ENCODE results near the gene RPL10A.

RPL10A gene

DNA sequence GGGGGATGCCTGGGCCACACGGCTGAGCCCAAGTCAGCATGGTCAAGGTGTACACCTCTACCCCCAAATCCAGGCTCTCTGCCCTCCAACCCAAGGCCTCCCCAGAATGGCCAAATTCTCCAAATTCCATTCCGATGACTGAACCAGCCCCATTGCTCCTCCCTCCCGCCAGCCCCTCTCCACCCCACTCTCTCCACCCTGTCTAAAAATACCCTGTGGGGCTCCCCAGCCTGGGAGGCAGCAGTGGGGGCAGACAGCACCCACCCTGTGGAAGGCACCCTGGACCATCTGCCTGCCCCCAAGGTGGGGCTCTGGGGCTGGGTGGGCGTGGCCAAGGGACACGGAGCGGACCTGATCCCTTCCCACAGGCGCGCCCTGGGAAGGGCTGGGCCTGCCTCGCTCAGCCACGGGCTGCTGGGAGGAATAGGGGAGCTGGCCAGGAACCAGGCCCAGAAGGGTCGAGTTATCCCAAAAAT is 17.2 kb downstream of the RPL10A start:
- no peak overlapping the region for H3K4me3 ChIP-seq (replicated peaks in 1 of 2; ENCODE audit: low read depth in 2 of 2, low read length in 2 of 2)
- TF ChIP-seq, protein P1, sequence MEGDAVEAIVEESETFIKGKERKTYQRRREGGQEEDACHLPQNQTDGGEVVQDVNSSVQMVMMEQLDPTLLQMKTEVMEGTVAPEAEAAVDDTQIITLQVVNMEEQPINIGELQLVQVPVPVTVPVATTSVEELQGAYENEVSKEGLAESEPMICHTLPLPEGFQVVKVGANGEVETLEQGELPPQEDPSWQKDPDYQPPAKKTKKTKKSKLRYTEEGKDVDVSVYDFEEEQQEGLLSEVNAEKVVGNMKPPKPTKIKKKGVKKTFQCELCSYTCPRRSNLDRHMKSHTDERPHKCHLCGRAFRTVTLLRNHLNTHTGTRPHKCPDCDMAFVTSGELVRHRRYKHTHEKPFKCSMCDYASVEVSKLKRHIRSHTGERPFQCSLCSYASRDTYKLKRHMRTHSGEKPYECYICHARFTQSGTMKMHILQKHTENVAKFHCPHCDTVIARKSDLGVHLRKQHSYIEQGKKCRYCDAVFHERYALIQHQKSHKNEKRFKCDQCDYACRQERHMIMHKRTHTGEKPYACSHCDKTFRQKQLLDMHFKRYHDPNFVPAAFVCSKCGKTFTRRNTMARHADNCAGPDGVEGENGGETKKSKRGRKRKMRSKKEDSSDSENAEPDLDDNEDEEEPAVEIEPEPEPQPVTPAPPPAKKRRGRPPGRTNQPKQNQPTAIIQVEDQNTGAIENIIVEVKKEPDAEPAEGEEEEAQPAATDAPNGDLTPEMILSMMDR (IDR thresholded peaks at IDR 0.05; ENCODE audit: low read depth, low read length) = no peak
- peak; percentile 60 to 75 for DNase-seq (ENCODE audit: low read depth in 2 of 2)

DNA sequence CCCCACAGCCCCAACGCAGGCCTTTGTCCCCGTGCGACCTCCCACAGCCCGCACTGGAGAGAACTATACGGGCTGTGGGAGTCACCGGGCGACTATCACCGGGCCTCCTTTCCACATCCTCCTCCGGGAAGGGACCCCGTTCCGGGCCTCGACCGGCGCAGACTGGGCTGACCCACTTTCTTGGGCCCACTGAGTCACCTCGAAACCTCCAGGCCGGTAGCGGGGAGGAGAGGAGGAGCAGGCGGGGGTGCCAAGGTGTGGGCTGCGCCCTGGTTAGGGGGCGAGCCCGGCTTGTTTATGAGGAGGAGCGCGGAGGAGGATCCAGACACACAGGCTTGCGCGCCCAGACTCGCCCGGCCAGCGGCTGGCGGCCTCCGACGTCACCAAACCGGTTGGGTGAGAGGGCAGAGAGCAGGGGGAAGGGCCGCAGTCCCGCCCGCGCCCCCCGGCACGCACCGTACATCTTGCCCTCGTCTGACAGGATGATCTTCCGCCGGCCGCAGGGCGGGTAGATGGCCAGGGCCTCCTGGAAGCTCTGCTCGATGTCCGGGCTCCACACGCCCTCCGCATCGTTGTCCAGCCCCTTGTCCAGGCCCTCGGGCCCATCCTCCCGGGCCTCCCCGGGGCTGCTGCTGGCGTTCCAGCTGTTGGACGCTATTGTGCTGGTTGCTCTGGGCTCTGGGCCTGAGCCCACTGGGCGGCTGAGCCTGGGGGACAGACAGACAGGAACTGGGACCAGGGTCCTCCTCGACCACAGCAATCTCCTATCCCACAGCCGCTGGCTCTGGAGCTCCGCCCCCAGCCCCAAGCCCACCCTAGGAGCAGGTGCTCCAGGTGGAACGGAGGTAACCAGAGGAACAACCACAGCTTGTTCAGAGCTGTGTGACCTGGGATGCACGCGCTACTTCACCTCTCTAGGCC is 18.1 kb downstream of the RPL10A start:
- H3K4me3 ChIP-seq (replicated peaks in 1 of 2; ENCODE audit: low read depth in 2 of 2, low read length in 2 of 2) = no peak overlapping the region
- peak; percentile 39 to 63 for DNase-seq (ENCODE audit: low read depth in 2 of 2)
- TF ChIP-seq, protein P1 (IDR thresholded peaks at IDR 0.05; ENCODE audit: low read depth, low read length) = no peak

DNA sequence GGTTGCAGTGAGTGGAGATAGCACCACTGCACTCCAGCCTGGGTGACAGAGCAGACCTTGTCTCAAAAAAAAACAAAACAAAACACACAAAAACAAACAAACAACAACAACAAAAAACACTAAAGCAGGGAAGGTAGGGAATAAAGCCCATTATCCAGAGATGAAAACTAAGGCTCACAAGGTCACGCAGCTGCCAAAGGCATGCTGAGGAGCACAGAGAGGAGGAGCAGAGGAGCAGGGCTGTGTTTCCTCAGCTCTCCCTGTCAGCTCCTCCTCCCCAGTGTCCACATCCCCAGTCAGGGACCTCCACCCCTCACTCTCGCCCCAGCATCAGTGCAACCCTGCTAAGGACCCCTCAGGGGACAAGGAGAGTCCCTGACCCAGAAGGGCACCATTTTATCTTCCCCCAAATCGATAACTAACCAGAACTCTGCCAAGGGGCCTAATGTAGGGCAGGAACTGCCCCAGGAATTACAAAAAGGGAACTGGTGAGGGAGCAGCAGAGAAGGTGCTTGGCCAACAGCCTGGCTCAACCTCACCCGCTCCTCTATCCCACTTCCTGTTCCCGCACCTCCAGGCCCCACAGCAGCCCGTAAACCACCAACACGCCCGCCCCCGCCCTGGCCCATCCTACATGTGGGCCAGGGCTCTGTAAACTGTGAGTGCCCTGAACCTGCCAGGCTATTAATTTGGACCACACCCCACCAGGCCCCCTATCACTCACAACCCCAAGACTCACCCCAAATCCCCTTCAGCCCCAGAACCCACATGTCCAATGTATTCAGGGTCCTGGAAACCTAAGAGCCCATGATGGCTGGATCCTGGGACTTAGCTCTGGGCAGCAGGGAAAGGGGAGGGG is 19.7 kb downstream of the RPL10A start:
- TF ChIP-seq, protein P1 (IDR thresholded peaks at IDR 0.05; ENCODE audit: low read depth, low read length) = no peak
- no peak overlapping the region for H3K4me3 ChIP-seq (replicated peaks in 1 of 2; ENCODE audit: low read depth in 2 of 2, low read length in 2 of 2)
- DNase-seq (ENCODE audit: low read depth in 2 of 2) = peak; percentile 50 to 62

DNA sequence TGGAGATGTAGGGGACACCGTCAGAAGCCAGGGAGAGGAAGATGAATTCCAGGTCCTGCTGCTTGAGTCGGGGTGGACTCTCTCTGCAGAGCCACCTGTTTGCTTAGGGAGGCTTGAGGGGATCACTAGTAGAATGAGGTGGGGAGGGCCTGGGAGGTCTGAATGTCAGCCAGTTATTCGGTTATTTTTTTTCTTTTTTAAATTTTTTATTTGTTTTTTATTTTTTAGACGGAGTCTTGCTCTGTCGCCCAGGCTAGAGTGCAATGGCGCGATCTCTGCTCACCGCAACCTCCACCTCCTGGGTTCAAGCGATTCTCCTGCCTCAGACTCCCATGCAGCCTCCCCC is 20.3 kb downstream of the RPL10A start:
- TF ChIP-seq, protein P1 (IDR thresholded peaks at IDR 0.05; ENCODE audit: low read depth, low read length) = no peak
- no peak overlapping the region for H3K4me3 ChIP-seq (replicated peaks in 1 of 2; ENCODE audit: low read depth in 2 of 2, low read length in 2 of 2)
- no peak for DNase-seq (ENCODE audit: low read depth in 2 of 2)

DNA sequence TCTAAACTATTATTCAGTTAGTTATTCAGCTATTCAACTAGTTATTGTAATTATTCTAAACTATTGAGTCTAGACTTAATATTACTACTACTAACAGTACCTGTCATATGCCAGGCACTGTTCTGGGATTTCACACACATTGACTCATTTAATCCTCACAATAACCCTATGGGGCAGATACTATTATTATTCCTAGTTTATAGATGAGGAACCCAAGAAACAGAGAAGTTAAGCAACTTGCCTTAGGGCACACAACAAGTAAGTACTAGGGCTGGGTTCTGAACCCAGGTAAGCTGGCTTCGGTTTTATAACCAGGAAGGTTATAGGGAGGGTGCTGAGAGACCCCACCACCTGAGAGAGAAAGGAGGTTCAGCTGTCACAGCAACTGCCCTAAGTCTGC is 20.9 kb downstream of the RPL10A start:
- no peak overlapping the region for H3K4me3 ChIP-seq (replicated peaks in 1 of 2; ENCODE audit: low read depth in 2 of 2, low read length in 2 of 2)
- no peak for DNase-seq (ENCODE audit: low read depth in 2 of 2)
- TF ChIP-seq, protein P1 (IDR thresholded peaks at IDR 0.05; ENCODE audit: low read depth, low read length) = no peak

DNA sequence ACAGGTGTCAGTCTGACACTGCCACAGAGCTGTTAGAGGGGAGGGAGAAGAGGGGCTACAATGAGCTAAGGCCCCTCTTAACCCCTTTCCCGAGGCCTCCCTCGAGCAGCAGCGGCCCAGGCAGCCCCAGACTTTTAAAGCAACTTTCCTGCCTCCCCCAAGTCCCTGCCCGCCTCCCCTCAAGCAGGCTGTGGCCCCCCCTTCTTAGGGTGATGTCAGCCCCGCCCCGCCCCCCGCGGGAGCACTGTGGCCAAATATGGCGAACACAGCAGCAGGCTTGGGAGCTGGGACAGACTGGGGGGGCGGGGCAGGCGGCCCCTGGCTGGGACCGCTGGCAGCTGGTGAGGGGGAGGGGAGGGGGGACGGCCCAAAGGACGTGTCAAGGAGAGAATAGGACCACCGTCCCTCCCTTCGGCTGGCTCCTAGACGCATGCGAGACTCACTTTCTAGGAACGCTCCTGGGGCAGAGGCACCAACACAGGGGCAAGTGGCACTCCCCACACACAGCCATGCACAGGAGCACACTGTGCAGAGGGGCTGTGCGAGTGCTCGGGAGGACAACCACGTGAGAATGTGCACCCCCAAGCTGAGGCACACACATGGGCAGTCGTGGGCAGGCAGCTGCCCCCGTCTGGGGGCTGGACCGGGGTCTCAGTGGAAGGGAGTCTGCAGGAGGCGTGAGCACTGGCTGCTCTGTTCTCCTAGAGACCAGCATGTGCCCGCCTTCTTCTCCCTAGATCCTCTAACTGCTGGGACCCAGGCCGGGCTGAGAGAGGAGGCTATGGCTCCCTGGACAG is 22.0 kb downstream of the RPL10A start:
- TF ChIP-seq, protein P1 (IDR thresholded peaks at IDR 0.05; ENCODE audit: low read depth, low read length) = no peak
- peak; percentile 59 to 80 for DNase-seq (ENCODE audit: low read depth in 2 of 2)
- peak overlapping the region in 1 of 2 donors; percentile 26 for H3K4me3 ChIP-seq (replicated peaks in 1 of 2; ENCODE audit: low read depth in 2 of 2, low read length in 2 of 2)
